Peyer's patch (tissue), 4 donors: ENCODE data around the gene RBM10.

Experiments used
- POLR2A ChIP-seq, 2 donors: fragments of 450-650 bp; IDR thresholded peaks; one replicate each; pipeline ENCODE4 v1.5.1; 2017; ENCODE audit warnings: antibody characterized with exemption in 2 of 2, mild to moderate bottlenecking in 2 of 2, moderate library complexity in 2 of 2
- TF ChIP-seq, protein P1 (sequence below), 6 experiments: fragments of 450-650 bp in 4 of 6; fragments of 200-600 bp in 2 of 6; sonication (generic) in 1 of 6; IDR thresholded peaks; one replicate each; pipeline ENCODE4 v1.5.1; 2017 to 2019; ENCODE audit warnings: antibody characterized with exemption in 6 of 6, mild to moderate bottlenecking in 3 of 6, moderate library complexity in 1 of 6

DNA sequence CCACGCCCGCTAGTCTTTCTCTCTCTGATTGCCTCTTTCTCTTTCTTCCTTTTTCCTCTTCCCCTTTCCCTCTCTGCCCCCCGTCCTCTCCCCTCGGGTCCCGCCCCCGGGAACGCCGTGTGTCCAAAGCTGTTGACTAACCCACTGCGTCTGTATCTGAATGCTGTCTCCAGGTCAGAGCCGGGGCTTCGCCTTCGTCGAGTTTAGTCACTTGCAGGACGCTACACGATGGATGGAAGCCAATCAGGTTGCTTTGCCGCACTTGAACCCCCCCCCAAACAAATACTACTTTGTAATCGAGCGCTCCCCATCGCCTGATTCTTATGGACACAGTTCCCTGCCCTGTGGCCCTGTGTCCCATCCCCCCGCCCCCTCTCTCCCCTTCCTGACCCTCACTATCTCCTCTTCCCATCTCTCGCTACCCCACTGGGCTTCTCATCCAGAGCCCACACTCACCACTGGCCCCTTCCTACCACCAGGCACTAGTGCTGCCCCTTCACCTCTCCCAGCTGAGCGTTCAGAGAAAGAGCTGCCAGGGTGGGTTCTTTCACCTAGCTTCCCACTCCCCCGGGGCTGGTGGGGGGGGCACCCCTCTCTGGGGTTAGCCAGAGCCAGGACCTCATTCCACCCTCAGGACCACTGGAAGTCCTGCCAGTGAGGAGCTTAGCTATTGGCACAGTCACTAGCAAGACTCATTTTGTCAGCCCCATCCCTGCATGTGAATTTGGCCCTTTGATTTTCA, 30.0 kb downstream of the RBM10 start:
- TF ChIP-seq, protein P1, sequence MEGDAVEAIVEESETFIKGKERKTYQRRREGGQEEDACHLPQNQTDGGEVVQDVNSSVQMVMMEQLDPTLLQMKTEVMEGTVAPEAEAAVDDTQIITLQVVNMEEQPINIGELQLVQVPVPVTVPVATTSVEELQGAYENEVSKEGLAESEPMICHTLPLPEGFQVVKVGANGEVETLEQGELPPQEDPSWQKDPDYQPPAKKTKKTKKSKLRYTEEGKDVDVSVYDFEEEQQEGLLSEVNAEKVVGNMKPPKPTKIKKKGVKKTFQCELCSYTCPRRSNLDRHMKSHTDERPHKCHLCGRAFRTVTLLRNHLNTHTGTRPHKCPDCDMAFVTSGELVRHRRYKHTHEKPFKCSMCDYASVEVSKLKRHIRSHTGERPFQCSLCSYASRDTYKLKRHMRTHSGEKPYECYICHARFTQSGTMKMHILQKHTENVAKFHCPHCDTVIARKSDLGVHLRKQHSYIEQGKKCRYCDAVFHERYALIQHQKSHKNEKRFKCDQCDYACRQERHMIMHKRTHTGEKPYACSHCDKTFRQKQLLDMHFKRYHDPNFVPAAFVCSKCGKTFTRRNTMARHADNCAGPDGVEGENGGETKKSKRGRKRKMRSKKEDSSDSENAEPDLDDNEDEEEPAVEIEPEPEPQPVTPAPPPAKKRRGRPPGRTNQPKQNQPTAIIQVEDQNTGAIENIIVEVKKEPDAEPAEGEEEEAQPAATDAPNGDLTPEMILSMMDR (IDR thresholded peaks at IDR 0.05): no peak
- no peak for TF ChIP-seq POLR2A (IDR thresholded peaks at IDR 0.05)
